ENCODE data around the gene PCYT2.
A peak's percentile ranks its signal among the peaks of the same experiment; 100 is the strongest.
"Not testable (repeated sequence)": the region's sequence is repeated elsewhere in the genome, so short reads cannot be mapped to it uniquely, and the experiment has no call there.

PCYT2 gene

DNA sequence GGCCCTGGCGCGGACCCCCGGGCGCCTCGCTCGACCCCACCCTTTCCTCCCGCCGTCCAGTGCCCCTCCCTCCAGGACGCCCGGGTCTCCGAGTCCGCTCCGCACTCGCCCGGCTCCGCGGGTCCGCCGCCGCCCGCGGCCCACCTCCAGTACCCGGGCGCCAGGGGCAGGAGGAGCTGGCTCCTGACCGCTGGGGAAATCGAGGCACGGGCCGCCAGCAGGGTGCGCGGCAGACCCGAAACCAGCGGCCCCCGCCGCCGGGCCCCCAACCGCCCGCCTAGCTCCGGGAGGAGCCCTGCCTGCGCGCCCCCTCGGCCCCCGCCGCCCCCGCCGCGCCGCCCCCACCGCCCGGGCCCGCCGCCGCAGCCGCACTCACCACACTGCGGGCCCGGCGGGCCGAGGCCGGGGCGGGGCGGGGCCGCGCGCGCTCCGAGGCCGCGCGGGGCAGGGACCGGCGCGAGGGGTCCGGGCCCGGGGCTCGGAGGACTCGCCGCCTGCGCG lies 16.0 kb upstream of the PCYT2 start:
- no peak for DNase-seq

GRCh38 chr17:81926451-81927151 lies 15.4 kb upstream of the PCYT2 start:
- peak; percentile 56 for DNase-seq

- DNase-seq: no peak
Observed at GRCh38 chr17:81925860-81926450, 14.8 kb upstream of the PCYT2 start.

GRCh38 chr17:81924557-81925532 lies 13.6 kb upstream of the PCYT2 start:
- DNase-seq: peak; percentile 35

GRCh38 chr17:81923302-81924260 lies 12.4 kb upstream of the PCYT2 start:
- peak; percentile 25 for DNase-seq

DNA sequence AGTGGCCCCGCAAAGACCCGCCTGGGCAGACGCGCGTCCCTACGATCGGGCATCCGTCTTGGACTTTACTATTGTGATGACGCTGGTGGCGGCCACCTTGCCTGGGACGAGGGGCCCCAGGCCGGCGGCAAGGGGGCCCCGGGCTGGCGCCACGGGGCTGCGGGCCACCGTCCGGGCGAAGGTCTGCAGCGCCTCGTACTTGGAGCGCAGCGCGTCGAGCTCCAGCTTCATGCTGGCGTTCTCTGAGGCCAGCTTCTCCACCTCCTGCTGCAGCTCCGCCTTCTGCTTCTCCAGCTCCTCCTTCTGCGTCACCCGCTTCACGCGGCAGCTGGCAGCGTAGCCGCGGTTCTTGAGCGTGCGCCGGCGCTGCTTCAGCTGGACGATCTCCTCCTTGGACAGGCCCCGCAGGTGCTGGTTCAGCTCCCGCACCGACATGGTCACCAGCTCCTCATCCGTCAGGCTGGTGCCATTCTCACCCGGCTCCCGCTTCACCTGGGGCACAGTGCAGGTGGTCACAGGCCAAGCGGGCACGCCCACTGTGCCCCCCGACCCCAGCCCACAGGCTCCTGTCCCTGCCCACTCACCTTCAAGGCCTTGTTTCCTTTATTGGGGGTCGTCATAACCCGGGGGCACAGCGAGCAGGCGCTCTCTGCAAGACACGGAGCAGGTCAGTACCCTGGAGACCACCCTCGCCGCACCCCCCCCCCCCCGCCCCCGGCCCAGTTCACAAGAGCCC lies 11.5 kb upstream of the PCYT2 start:
- DNase-seq: no peak

GRCh38 chr17:81921996-81922565 lies 10.9 kb upstream of the PCYT2 start:
- no peak for DNase-seq

- no peak for DNase-seq
Observed at GRCh38 chr17:81921537-81921862, 10.3 kb upstream of the PCYT2 start.

GRCh38 chr17:81920612-81921536 lies 9.7 kb upstream of the PCYT2 start:
- no peak for DNase-seq

DNA sequence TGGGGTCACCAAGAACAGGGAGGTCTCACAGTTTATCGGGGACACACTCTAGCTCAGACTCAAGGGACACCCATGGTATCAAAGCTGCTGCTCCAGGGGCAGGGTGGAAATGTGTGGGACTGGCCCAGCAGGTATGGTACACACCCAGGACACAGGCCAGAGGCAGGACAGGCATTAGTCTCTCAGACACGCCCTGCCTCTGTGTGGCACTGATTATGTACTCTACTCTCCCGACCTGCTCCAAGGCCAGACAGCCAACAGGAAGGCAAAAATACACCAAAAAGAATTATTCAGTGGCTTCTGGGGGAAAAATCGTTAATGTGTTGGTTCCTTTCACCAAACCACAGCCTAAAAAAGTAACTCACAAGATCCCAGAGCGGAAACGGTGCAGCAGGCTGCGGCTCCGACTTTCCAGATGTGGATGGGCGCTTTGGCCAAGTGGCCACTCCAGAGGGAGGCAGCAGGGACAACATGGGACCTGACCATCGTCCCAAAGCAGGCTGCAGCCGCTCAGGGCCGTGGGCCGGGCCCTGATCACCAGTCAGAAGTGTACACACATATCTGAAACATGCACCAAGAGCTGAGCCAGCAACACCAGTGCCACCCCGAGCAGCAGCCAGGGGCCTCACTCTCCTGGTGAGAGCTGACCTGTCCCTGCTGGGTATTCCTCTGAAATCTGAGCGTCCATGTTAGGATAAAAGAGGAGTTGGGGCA lies 7.8 kb upstream of the PCYT2 start:
- DNase-seq: no peak

- DNase-seq: not testable (repeated sequence)
Observed at GRCh38 chr17:81918333-81918669, 7.1 kb upstream of the PCYT2 start.

- peak; percentile 90 for DNase-seq
Observed at GRCh38 chr17:81917565-81918332, 6.5 kb upstream of the PCYT2 start, which contains the start of gene SIRT7. TSS of gene SIRT7 (minus strand) at chr17:81918176. CDS start at chr17:81918131, 45 bp downstream.

- DNase-seq: no peak
Observed at GRCh38 chr17:81916234-81917001, 5.2 kb upstream of the PCYT2 start.

- no peak for DNase-seq
Observed at GRCh38 chr17:81915331-81915730, 4.1 kb upstream of the PCYT2 start.

DNA sequence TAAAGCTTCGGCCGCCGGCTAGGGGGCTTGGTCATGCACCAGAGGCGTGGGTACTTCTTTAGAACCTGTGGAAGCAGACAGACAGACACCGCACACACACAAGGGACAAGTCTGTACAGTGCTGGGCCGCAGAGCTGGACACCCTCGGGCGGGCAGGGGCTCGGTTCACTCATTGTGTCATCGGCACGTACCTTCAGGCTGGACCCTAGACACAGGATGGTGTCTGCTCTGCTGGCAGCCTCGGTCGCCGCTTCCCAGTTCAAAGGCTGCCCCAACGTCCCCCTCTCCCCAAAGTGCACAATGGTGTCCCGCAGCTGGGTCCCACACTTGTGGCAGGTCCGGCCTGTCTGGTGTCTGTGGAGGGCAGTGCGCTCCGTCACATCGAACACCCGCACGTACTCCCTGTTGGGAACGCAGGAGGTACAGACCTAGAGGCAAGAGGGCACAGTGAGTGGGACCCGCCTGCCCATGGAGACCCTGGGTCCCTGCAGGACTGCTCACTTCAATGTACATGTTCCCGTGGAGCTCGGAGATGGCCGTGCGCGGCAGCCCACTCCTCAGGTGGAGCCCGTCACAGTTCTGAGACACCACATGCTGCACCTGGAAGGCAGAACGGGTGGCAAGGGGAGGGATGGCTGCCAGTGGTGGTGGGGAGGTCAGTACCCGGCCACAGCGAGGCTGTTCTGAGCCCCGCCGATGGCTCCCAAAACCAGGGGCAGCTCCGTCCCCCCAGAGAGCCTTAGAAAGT lies 3.1 kb upstream of the PCYT2 start:
- no peak for DNase-seq

DNA sequence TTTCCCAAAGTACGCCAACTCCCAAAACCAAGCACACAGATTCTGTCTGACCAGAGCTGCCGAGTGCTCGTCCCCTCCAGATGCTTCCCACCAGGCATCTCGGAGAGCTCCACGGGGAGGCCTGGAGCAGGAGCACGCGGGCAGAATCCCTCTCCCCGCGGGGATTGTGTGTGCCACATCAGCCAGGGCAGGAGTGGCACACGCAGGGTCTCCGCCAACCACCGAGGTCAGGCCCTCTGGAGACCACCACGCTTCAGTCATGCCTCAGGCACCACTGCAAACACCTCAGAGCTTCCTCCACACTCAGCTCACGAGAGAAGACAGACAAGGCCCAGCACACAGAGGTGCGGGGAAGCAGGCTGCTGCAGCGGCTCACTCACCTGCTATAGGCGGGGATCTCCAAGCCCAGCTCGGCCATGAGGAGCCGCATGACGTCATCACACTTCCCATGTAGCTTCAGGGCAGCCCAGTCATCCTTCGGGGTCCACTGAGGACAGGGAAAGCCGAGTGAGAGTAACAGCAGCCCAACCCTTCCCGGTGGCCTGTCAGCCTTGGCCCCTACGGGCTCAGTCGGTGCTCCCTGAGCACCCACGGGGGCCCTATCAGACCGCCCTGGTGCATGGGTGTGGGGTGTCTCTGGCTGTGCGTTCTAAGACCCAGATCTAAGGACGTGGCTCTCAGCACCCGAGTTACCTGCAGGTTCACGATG lies 2.3 kb upstream of the PCYT2 start:
- DNase-seq: no peak
